HG02623 (cell line): ENCODE results near the gene DDX49.

Experiments used
- ATAC-seq: cut with Tn5 transposase; IDR thresholded peaks from one replicate; pipeline ENCODE4 v1.9.1; 2021; ENCODE audit warnings: moderate library complexity; ENCODE audit not compliant: unreplicated experiment

Gene DDX49, protein sequence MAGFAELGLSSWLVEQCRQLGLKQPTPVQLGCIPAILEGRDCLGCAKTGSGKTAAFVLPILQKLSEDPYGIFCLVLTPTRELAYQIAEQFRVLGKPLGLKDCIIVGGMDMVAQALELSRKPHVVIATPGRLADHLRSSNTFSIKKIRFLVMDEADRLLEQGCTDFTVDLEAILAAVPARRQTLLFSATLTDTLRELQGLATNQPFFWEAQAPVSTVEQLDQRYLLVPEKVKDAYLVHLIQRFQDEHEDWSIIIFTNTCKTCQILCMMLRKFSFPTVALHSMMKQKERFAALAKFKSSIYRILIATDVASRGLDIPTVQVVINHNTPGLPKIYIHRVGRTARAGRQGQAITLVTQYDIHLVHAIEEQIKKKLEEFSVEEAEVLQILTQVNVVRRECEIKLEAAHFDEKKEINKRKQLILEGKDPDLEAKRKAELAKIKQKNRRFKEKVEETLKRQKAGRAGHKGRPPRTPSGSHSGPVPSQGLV

DNA sequence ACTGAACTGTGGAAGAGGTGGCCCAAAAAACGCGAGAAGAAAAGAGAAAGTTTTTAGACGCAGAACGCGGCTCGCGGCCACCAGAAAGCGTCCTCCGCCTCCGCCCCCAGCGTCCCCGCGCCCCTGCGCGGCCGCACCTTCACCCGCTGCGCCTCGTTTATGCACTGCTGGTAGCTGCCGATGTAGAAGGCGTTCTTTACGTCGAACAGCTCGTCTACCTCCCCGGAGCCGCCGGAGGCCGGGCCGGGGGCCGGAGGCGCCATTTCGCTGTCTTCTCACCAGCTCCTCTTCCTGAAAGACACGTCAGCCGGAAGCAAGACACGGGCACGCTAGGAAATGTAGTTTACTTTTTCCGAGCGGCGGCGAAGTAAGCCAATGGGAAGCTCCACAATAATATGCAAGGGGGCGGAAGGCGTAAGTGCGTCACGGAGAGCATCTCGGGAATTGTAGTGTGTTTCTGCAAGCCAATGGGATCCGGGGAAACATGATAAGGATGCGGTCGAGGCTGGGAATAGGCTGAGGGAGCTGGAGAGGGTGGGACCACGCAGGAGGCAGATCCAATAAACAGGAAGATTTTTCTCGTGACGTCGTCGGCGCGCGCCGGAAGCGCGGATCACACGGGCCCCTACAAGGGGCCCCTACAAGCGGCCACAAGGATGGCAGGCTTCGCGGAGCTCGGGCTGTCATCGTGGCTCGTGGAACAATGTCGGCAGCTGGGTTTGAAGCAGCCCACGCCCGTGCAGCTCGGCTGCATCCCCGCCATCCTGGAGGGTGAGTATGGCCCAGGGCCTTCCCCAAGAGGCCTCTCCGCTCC, at the start of gene DDX49, which contains the start of gene COPE:
Gene DDX49 (plus strand): TSS at position 630 of the 814 bp plus-strand sequence. CDS start 27 bp downstream, at position 657.
Gene COPE (minus strand): TSS at position 302 of the 814 bp plus-strand sequence. CDS start 39 bp downstream, at position 263.
- peak; percentile 88 for ATAC-seq

DNA sequence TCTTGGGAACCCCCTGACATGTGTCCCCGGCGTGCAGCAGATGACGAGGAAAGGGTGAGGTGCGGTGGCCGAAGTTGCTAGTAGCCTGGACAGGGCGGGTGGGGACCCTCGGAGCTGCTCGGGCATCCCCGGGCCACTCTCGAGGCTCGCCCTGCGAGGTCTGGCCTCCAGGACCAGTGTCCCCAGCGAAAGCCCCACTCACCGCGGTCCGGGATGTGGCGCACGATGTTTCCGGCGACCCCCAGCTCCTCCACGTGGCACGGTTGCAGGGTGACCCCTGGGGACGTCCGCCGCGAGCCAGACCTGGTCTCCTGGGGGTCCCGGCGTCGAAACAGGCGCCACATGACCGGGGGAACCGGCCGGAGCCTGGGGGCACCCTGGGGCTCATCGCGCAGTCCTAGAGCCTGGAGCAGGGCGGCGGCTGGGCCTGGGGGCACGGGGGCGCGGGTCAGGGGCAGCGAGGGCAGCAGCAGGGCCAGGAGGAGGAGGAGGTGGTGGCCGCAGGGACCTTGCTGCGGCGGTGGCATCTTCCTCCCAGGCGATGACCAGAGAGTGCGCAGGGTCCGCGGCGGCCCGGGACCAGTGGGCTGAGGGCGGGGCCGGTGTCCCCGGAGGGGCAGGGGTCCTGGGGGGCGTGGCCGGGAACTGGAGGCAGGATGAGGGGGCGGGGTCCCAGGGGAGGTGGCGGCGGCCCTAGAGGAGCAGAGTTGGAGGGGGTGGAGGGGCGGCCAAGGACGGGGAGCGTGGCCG, 49.6 kb upstream of the DDX49 start:
- ATAC-seq: no peak

- ATAC-seq: no peak
These were observed 48.9 kb upstream of the DDX49 start for GRCh38 chr19:18870531-18871172.

- no peak for ATAC-seq
These were observed 48.0 kb upstream of the DDX49 start for GRCh38 chr19:18871543-18871942.

- no peak for ATAC-seq
These were observed 43.8 kb upstream of the DDX49 start for GRCh38 chr19:18875726-18876125.

- no peak for ATAC-seq
These were observed 42.6 kb upstream of the DDX49 start for GRCh38 chr19:18876865-18877264.

DNA sequence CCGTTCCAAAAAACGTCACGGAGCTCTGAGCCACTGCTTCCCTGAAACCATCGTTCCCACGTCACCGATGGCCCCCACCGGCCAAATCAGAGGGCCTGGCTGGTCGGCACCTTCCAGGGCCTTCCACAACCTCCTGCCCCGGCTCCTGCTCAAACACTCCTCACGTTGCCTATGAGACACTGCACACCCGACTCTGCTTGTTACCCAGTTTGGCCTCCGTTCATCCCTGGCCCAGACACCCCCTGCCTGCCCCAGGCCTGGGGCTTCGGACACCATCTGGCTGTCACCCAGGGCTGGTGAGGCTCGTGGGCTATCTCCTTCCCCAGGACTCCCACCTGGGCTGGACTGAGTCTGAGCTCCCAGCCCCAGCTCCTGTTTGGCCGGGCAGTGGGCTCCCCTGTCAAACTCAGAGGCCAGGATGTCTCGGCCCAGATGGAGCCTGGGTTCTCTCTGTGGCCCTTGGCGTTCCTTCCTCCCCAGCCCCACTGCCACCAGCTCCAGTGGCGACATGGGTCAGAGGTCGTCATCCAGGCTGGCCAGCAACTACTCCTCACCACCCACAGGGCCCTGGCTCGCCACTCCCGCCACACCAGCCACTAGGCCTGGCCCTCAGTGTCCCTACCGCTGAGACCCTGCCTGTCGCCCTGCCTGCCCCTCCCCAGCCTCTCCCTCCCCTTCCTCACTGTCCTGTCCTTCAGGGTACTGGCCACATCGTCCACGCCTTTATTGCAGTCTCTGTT, 41.3 kb upstream of the DDX49 start:
- no peak for ATAC-seq

DNA sequence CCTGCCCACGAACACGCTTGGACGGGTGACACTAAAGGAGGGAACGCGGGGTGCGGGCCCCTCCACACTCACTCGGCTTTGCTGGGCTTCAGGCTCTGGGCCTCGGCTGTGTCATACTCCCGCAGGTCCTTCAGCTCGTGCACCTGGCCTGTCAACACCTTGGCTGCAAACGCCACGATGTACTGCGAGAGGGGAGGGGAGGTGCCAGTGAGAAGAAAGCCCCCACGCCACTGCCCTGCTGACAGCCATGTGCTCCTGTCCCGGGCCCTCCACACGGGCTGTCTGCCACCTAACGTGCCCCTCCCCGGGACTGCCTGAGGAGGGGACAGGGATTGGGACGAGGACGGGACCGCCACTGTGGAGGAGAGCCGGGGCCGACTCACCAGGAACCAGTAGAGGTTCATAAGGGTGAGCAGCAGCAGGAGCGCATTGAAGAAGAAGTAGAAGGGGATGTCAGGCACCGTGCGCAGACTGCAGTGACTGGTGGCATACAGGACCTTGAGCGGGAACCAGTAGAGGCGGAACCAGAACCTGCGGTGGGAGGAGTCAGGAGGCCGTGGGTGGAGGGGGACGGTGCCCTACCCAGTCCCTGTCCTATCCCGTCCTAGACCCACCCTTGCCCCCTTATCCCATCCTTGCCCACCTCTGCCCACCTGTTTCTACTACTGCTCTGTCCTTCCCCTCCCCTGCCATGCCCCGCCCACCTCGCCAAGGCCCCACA, 40.5 kb upstream of the DDX49 start:
- ATAC-seq: no peak

- ATAC-seq: no peak
These were observed 39.7 kb upstream of the DDX49 start for GRCh38 chr19:18879579-18880373.

- ATAC-seq: no peak
These were observed 38.0 kb upstream of the DDX49 start for GRCh38 chr19:18881491-18881890.

GRCh38 chr19:18883526-18884304, 35.8 kb upstream of the DDX49 start:
- no peak for ATAC-seq

DNA sequence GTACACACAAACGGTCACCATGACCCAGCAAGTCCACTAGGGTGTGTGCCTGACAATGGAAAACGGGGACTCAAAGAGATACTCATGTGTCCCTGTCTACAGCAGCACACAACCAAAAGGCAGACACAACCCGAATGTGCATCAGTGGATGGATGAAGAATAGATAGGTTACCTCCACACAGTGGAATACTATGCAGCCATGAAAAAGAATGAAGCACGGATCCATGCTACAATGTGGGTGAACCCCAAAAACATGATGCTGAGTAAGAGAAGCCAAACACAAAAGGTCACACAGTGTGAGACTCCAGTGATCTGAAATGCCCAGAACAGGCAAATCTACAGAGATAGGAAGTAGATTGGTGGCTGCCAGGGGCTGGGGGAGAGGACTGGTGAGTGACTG, 32.5 kb upstream of the DDX49 start:
- no peak for ATAC-seq

GRCh38 chr19:18889949-18890745, 29.4 kb upstream of the DDX49 start:
- ATAC-seq: no peak

DNA sequence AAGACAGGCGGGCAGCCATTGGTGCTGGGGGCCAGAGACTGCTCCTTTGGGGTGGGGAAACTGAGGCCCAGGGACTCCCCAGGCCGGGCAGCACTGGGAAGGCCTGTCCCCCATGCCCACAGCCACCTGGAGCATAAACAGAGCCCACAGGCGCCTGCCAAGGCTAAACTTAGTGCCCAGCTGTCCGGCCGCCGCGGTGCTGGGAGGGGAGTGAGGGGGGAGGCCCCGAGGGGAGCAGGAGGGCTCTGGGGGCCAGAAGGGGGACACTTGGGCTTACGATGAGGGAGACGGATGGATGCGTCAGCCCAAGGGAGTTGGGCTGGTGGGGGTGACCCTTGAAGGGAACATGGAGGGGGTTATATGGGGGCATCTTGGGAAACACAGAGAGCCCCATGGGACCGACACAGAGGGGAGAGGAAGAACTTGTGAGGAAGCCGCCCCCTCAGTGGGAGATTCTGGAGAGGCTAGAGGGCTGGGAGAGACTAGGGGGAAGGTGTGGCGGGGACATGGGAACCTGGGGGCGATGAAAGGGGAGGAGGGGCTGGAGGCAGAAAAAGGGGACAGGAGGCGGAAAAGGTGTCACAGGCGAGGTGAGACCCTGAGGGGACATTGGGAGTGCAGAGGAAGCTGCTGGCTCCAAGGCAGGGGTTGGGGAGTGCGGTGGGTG, 25.8 kb upstream of the DDX49 start:
- no peak for ATAC-seq

- ATAC-seq: no peak
These were observed 25.1 kb upstream of the DDX49 start for GRCh38 chr19:18894254-18895037.
